HG02970 (cell line): ENCODE data around the gene CD63.

ENCODE experiments used
- ATAC-seq: cut with Tn5 transposase; IDR thresholded peaks from one replicate; pipeline ENCODE4 v1.9.1; 2021; ENCODE audit warnings: mild to moderate bottlenecking, moderate library complexity, moderate number of reproducible peaks; ENCODE audit not compliant: unreplicated experiment, low FRiP score

Gene CD63

DNA sequence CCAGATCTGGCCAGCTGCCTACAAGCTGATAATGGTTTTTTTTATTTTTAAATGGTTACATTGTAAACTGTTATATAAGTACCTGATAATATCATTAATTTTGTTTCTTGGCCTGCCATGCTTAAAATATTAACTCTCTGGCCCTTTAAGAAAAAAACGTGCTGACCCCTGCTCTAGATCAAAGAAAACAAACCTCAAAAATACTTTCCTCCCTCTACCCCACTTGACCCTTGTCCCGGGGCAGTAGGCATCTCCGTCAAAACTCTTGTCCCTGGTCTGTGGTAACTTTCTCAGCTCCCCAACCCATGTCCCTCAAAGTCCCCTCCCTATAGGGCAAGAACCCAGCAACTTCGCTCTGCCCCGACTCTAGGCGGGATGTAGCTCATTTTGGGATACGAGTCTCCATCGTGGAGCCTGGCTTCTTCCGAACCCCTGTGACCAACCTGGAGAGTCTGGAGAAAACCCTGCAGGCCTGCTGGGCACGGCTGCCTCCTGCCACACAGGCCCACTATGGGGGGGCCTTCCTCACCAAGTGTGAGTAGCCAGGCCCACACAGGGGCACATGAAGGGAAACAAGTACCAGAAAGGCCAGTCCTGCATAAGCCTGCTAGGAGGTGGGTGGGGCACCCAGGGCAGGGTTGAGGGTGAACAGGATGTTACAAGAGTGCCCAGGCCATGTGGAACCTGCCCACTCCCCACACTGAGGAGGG, 5.1 kb downstream of the CD63 start:
- ATAC-seq, result no peak

DNA sequence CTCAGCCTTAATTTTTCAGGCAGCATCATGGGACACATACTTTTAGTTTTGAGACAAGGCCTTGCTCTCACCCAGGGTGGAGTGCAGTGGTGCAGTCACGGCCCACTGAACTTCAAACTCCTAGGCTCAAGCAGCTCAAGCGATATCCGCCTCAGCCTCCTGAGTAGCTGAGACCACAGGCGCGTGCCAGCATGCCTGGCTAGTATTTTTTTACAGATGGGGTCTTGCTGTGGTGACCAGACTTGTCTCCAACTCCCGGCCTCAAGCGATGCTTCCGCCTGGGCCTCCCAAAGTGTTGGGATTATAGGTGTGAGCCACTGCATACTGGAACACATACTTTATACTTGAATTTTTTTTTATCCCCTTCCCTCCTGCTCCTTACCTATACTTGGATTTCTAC, 5.9 kb downstream of the CD63 start:
- no peak for ATAC-seq

GRCh38 chr12:55721601-55722213, 7.1 kb downstream of the CD63 start:
- no peak for ATAC-seq

DNA sequence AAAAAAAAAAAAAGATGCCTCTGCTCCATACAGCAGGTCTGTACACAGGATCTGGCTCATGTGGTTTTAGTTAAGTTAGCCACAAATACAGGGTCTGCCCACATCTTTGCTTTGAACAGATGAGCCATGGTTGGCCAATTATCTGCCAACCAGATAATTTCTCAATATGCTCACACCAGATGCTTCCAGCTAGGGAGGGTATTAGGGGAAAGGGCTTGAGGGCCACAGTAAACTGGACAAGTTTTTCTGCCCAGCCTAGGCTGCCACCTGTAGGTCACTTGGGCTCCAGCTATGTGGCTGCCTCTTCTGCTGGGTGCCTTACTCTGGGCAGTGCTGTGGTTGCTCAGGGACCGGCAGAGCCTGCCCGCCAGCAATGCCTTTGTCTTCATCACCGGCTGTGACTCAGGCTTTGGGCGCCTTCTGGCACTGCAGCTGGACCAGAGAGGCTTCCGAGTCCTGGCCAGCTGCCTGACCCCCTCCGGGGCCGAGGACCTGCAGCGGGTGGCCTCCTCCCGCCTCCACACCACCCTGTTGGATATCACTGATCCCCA, 7.8 kb downstream of the CD63 start:
- ATAC-seq, result no peak

DNA sequence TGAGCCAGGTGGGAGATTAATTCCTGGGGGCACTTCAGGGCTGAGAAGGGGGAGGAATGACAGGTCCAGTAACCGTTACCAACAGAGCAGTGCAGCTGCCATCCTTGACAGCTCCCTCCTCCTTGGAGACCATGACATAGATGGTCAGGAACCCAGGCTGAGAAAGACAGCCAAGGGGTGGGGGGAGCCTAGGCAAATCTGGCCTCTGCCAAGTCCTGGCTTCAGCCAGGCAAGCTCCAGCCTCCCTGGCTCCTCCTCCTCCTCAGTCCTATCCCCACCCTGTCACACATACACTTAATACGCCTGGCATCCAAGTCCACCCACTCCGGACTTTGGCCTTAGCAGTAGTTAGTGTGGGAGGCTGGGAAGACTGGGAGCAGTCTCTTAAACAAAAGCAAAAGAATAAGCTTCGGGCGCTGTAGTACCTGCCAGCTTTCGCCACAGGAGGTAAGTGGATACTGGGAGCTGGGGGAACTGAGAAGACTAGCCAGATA, 8.7 kb downstream of the CD63 start, which contains the start of gene RDH5:
Gene RDH5 (plus strand): TSS at position 323 of the 494 bp plus-strand sequence. CDS start 792 bp downstream, outside the sequence.
- no peak for ATAC-seq

- no peak for ATAC-seq
Measured at GRCh38 chr12:55719371-55719770, 9.4 kb downstream of the CD63 start.

GRCh38 chr12:55718624-55719275, 10.1 kb downstream of the CD63 start:
- ATAC-seq, result no peak

DNA sequence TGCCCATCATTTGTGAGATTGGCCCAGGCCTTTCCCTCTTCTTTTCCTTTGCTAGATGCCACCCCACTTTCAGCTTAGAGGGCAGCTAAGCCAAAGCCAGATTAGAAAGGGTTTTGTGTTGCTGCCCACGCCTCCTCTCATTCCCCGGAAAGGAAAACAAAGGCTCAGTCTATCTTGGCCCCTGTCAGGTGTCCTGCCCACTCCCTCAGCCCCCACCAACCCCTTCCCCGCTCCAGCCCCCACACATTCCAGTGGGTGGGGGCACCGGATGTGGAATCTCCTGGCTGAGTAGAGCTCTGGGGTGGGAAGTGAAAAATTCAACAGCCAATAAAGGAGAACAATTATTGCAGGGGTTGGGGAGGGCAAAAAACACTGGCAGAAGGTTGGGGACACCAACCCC, 10.8 kb downstream of the CD63 start:
- ATAC-seq, result no peak

DNA sequence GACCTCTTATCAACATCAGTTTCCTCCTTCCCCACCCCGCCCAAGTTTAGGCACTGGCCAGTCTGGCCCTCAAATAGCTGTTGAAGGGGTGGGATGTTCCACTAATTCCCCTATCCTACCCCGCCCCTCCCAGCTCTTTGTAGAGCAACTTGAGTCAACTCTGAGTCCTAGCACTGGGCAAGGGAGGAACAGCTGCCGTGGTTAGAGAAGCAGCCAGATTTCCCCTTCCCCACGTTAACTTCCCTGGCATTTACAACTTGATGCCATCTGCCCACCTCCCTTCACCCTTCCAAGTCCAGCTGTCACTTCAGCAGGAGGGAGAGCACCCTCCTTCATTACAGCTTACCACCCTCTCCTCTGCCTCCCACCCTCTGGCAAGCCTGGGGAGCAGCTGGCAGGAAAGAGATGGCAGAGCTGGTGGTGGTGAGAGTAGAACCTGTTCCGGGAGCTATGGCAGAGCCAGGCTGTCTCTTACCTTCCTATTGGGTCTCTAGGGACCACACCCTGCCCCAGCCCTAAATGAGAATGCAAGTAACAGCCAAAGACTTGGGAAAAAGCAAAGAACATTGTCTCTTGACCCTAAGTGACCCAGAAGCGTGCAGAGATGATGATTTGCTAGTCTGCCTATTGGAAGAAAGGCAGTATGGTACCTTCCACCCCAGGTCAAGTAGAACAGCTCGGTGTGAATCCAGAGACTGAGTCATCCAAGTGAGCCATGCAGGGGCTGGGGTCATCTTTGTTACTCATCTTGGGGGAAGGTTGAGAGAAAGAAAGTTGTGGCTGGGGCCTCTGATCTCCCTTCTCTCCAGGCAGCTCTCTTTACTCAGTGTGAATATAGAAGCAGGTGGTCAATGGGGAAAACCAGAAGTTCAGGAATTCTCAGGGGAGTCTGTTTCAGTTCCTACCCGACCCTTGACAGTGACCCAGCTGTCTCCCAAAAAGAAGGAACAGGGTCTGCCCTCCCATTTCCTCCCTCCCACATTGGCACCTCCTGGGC, 11.5 kb downstream of the CD63 start:
- no peak for ATAC-seq

- ATAC-seq, result no peak
Measured at GRCh38 chr12:55716582-55716957, 12.2 kb downstream of the CD63 start.

GRCh38 chr12:55715833-55716581, 12.8 kb downstream of the CD63 start, which contains the start of gene BLOC1S1:
Gene BLOC1S1, plus strand, starts transcription at chr12:55716046. Its CDS starts 6 bp downstream, at chr12:55716052.
- ATAC-seq, result peak; percentile 77

GRCh38 chr12:55715169-55715764, 13.5 kb downstream of the CD63 start:
- no peak for ATAC-seq

DNA sequence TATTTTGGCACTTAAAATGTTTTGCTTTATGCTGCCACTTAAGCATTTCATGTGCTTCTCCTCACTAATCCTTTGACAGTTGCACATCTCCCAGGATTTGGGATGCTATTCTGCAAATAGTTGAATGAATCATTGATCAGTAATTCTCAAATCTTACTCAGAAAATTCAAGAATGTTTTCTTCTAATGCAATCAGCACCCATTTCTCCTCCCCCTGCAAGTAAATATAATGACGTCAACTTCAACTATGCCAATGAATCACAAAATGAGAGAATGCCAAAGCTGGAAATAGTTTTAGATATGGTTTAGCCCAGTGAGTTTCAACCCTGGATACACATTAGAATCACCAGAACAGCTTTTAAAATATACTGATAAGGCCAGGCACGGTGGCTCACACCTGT, 15.1 kb downstream of the CD63 start:
- no peak for ATAC-seq

- no peak for ATAC-seq
Measured at GRCh38 chr12:55712700-55713415, 16.0 kb downstream of the CD63 start.

DNA sequence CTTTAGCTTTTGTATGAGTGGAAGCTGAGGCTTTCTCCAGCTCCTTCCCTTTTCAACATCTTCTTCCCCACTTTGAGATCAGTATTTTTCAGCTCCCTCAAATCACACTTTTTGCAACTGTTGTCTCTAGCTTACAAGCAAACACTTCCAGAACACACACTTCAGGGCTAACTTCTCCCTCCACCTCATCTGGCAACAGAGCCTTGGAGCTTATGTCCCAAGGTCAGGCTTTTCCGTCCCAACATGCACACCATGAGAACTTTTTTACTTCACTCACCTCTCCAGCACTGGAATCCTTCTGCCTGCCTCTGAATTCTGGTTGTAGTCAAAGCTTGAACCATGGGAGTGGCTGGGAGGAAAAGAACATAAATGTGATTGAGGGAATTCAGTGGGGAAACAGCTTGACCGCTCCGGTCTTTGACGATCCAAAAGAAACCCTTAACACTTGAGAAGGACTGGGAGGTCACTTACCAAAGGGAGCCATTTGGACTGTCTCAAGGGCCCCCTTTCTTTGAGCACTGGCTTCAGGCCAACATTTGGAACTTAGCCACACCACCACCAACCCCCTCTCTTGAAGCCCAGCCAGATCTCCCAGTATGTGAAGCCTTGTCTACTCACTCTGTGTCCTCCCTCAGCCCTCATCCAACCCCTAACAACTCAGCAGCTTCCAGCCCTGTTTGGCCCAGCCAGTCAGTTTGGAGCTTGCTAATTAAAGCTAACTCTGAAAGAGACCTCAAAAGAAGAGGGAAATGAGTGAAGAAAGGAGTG, 16.8 kb downstream of the CD63 start:
- ATAC-seq, result no peak

GRCh38 chr12:55708695-55709233, 20.0 kb downstream of the CD63 start:
- no peak for ATAC-seq
